Fibroblast of skin of abdomen (primary cell): ENCODE measurements around the gene SPEM1.

ENCODE experiments used
- DNase-seq: peaks from one replicate; pipeline ENCODE4 v3.0.0-alpha.2; 2013

Gene SPEM1

GRCh38 chr17:7418472-7419152 lies 1.5 kb upstream of the SPEM1 start:
- DNase-seq, result no peak

DNA sequence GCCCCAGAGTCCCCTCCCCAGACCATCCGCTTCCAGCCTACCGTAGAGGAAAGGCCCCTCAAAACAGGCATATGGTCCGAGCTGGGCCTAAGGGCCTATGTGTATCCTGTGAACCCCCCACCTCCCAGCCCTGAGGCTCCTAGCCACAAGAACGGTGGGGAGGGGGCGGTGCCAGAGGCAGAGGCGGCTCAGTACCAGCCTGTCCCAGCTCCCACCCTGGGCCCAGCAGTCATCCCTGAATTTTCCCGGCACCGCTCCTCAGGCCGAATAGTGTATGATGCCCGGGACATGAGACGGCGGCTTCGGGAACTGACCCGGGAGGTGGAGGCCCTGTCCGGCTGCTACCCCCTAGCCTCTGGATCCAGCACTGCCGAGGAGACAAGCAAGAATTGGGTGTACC lies 1.1 kb downstream of the SPEM1 start:
- no peak for DNase-seq

DNA sequence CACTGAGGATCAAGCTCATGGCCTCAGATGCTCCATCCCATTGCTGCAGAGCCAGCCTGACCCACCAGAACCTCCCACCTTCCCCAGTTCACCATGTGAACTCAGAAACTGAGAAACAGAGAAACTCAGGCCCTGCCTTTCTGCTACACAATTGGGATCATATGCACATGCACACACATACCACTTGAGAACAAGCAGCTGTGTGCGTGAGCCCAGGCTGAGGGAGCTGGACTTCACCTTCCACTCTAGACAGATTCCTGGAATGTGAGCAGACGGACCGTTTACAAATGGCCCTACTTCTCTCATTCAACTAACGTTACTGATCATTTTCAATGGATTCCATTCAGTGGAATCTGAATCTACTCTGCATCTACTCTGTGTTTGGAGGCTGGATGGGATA lies 3.6 kb downstream of the SPEM1 start:
- no peak for DNase-seq

- DNase-seq, result no peak
Observed at GRCh38 chr17:7425316-7425715, 5.2 kb downstream of the SPEM1 start, which contains the start of gene SPEM2. Gene SPEM2, plus strand, starts transcription at chr17:7425616. Its CDS starts 73 bp downstream, at chr17:7425689.

GRCh38 chr17:7425756-7426155 lies 5.6 kb downstream of the SPEM1 start:
- DNase-seq, result no peak

DNA sequence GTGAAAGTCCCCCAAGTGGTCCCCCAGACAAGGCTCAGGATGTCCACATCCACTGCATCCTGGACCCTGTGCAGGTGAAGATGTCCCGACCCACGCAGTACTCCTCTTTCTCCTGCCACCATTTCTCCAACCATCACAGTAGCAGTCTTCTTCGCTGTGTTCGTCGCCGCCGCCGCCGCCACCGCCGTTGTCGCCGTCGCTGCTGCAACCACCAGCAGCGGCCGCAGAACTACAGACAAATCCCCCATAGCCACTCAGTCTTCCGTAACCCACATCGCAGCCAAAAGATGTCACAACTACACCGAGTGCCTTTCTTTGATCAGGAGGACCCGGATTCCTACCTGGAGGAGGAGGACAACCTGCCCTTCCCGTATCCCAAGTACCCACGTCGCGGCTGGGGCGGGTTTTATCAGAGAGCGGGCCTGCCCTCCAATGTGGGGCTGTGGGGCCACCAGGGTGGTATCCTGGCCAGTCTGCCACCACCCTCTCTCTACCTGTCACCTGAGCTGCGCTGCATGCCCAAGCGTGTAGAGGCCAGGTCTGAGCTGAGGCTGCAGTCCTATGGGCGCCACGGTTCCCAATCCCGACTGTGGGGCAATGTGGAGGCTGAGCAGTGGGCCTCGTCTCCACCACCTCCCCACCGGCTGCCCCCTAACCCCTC lies 6.2 kb downstream of the SPEM1 start:
- DNase-seq, result no peak

GRCh38 chr17:7426896-7427489 lies 6.9 kb downstream of the SPEM1 start:
- no peak for DNase-seq

GRCh38 chr17:7427549-7427948 lies 7.4 kb downstream of the SPEM1 start:
- no peak for DNase-seq

DNA sequence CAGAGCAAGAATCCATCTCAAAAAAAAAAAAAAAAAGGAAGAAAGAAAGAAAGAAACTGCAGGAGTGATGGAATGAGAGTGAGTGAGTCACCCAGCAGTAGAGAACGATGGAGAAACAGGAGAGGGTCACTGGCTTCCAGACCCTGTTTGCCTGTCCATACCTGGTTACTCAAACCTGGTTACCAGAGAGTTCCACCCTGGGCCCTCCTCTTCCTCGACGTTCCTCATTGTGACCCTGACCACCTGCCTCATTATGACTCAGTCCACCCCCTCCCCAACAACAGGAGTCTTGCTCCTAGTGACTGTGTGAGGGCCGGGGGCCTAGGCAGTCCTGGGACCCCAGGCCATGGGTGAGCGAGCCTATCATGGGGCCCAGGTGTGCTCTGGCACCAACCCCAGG lies 8.4 kb downstream of the SPEM1 start, which contains the start of gene SPEM3:
Gene SPEM3 (plus strand): TSS at position 301 of the 400 bp plus-strand sequence. CDS start 46 bp downstream, at position 347.
- DNase-seq, result no peak

DNA sequence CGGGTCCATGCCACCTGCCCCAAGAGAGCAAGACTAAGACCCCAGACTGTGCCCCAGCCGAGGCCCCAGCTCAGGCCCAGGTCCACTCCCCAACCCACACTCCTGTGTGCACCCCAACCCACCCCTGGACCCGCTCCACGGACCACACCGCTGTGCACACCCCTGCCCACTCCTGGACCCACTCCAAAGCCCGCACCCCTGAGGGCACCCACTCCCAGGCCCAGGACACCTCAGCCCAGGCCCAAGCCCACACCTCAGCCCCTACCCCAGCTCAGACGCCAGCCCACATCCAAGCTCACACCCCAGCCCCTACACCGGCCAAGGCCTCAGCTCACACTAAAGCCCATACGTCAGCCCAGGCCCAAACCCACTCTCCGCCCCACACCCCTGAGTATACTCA lies 9.6 kb downstream of the SPEM1 start:
- no peak for DNase-seq

GRCh38 chr17:7431231-7431630 lies 11.1 kb downstream of the SPEM1 start:
- DNase-seq, result peak; percentile 20

- no peak for DNase-seq
Observed at GRCh38 chr17:7432296-7432695, 12.2 kb downstream of the SPEM1 start.

DNA sequence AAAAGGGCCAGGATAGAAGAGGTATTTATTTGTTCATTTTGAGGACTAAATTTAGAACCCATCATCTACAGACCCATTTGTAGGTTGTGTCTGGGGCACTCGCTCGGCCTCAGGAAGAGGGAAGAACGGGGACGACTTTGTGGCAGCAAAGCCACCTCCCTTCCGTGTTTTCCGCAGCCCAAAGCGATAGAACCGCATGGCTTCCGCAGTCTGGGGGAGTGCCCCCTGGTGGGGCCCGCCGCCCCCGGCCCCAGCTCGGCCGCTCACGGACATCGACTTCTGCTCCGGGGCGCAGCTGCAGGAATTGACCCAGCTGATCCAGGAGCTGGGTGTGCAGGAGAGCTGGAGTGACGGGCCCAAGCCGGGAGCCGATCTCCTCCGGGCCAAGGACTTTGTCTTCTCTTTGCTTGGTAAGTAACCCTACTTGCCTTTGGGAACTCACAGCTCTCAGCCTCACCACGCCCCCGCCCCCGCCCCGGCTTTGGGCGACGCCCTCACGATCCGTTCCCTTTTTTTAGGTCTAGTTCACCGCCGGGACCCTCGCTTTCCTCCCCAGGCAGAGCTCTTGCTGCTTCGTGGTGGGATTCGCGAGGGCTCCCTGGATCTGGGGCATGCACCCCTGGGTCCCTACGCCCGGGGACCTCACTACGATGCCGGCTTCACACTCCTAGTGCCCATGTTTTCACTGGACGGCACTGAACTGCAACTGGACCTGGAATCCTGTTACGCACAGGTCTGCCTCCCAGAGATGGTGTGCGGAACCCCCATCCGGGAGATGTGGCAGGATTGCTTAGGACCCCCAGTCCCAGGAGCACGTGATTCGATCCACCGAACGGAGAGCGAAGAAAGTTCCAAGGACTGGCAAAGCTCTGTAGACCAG lies 15.8 kb downstream of the SPEM1 start:
- peak; percentile 11 for DNase-seq

- DNase-seq, result peak; percentile 65
Observed at GRCh38 chr17:7436556-7437368, 16.6 kb downstream of the SPEM1 start.

GRCh38 chr17:7437369-7437863 lies 17.3 kb downstream of the SPEM1 start:
- no peak for DNase-seq

DNA sequence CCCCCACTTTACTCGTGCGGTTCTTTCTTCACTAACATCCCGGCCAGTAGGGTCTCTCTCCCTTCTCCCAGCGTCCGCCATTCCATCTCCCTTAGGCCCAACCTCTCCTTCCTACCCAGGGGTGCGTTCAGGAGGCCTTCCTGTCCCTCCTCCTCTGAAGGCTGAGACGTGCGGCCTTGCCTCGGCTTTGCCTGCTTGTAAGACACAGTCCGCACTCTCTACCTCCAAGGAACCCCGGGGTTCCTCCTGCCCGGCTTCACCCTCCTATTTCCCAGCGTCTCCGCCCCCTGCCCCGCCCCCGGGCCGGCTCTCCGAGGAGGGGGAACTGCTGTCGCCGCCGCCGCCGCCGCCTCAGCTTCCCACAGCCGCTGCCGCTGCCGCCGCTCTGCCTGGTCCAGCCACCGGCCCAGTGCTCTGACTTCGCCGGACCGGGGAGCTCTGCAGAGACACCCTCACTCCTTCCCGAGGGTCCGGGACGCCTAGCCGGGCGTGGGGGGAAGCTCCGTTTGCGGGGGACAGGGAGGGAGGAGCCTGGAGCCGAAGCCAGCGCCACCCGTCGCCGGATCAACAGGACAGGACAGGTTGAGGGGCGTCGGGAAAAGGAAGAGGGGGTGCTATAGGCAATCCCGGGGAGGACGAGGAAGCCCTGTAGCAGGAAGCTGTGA lies 18.0 kb downstream of the SPEM1 start:
- peak; percentile 17 for DNase-seq

- DNase-seq, result no peak
Observed at GRCh38 chr17:7438656-7439460, 18.7 kb downstream of the SPEM1 start.

- no peak for DNase-seq
Observed at GRCh38 chr17:7439462-7440112, 19.5 kb downstream of the SPEM1 start, which contains the start of gene FGF11. Gene FGF11, plus strand, starts transcription at chr17:7439512. Its CDS starts 109 bp downstream, at chr17:7439621.

DNA sequence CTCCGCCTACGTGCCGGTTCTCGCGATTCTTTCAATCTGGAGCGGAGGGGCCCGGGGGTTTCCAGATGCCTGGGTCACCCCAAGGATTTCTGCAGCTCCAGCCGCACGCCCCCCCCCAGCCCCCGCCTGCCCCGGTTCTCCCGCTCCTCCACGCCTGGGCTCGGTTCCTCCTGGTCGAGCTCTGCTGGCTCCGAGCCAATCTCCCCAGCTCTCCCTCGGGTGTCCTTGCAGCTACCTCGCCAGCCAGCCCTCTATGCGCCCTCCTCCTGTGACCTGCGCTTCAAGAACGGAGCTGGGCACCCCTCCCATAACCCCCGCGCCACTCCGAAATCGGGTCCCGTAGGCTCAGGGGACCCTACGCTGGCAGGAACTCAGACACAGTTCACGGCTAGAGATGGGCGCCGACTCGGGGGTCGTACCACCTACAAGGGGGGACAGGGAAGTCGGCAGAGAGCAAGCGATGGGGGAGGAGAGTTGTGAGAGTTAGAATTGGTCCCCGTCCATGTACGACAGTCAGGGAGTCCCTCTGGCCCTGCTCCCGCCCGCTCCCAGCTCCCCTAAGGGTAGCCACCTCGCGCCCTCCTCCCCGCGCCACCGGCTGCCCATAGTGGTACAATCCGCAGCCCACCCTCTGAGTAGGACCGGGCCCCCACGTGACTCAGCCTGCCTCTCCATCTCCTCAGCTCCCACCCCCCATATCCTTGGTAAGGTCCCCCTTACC lies 20.1 kb downstream of the SPEM1 start:
- DNase-seq, result peak; percentile 48
